ENCODE results near the gene NRG3. TPM values are rescaled to one million over a fixed set of nuclear protein-coding genes. Genes with fewer than 3 reads are reported as not detected.

NRG3 gene
- total and polyA plus RNA-seq, 8 donors, result 0.14 to 0.59 (median 0.25) TPM; not detected in 2

GRCh38 chr10:82396886-82397285, 521.9 kb downstream of the NRG3 start:
- no peak for TF ChIP-seq CTCF (IDR thresholded peaks at IDR 0.05)
- FAIRE-seq, result no peak
- H3K9me3 ChIP-seq, result no peaks in the 10 kb centered on the region

GRCh38 chr10:82397854-82398253, 522.9 kb downstream of the NRG3 start:
- ATAC-seq, result peak in 3 of 4 donors; percentile 19 to 45 (median 36)
- TF ChIP-seq CTCF (IDR thresholded peaks at IDR 0.05), result no peak
- H3K4me1 ChIP-seq, result peaks cover 0 to 5% (median 4%) of the 10 kb centered on the region in 3 donors

More at GRCh38 chr10:82396886-82397285, 521.9 kb downstream of the NRG3 start:
- Histone ChIP-seq H3K4me3 (no peak overlapping the region), H3K4me1 (peaks cover 5 to 9% (median 6%) of the 10 kb centered on the region in 3 donors), H3K27ac (no peak overlapping the region), H3K36me3 (no peaks in the 10 kb centered on the region), H3K27me3 (no peaks in the 10 kb centered on the region)
- intact Hi-C loops (cut with DNase I), result no loop called here
- no peak for DNase-seq
- no peak for ATAC-seq

GRCh38 chr10:82399850-82400249, 524.9 kb downstream of the NRG3 start:
- TF ChIP-seq CTCF (IDR thresholded peaks at IDR 0.05), result no peak
- Histone ChIP-seq H3K27me3 (no peaks in the 10 kb centered on the region), H3K36me3 (no peaks in the 10 kb centered on the region), H3K4me1 (peaks cover 0 to 4% (median 0%) of the 10 kb centered on the region in 3 donors), H3K9me3 (no peaks in the 10 kb centered on the region), H3K4me3 (no peak overlapping the region), H3K27ac (no peak overlapping the region)
- intact Hi-C loops (cut with DNase I), result no loop called here
- DNase-seq (no peak), FAIRE-seq (no peak), ATAC-seq (no peak)
- 28 to 50% methylated on average over 2 of the region's 2 CpGs for WGBS, 2 donors

More at GRCh38 chr10:82397854-82398253, 522.9 kb downstream of the NRG3 start:
- 29 to 38% methylated on average over 1 of the region's 1 CpG for WGBS, 2 donors
- DNase-seq (no peak), FAIRE-seq (no peak)
- no peaks in the 10 kb centered on the region for H3K9me3 ChIP-seq
- intact Hi-C loops (cut with DNase I), result no loop called here
- no peak overlapping the region for H3K27ac ChIP-seq
- no peaks in the 10 kb centered on the region for H3K36me3 ChIP-seq
- H3K4me3 ChIP-seq, result no peak overlapping the region
- no peaks in the 10 kb centered on the region for H3K27me3 ChIP-seq

- intact Hi-C loops (cut with DNase I), result no loop called here
- 76% methylated on average over 1 of the region's 1 CpG for WGBS, 2 donors
- Histone ChIP-seq H3K36me3 (no peaks in the 10 kb centered on the region), H3K4me1 (peaks cover 0 to 4% (median 0%) of the 10 kb centered on the region in 3 donors), H3K4me3 (no peak overlapping the region), H3K9me3 (no peaks in the 10 kb centered on the region), H3K27ac (no peak overlapping the region), H3K27me3 (no peaks in the 10 kb centered on the region)
- no peak for TF ChIP-seq CTCF (IDR thresholded peaks at IDR 0.05)
- FAIRE-seq (no peak), ATAC-seq (no peak), DNase-seq (no peak)
These were observed 525.8 kb downstream of the NRG3 start for GRCh38 chr10:82400841-82401240.

- WGBS, 2 donors, result 84 to 85% methylated on average over 4 of the region's 4 CpGs
- Histone ChIP-seq H3K27me3 (no peaks in the 10 kb centered on the region), H3K27ac (no peak overlapping the region), H3K4me3 (no peak overlapping the region), H3K9me3 (no peaks in the 10 kb centered on the region), H3K36me3 (no peaks in the 10 kb centered on the region), H3K4me1 (no peaks in the 10 kb centered on the region)
- DNase-seq (no peak), FAIRE-seq (no peak), ATAC-seq (no peak)
- intact Hi-C loops (cut with DNase I), result no loop called here
- TF ChIP-seq CTCF (IDR thresholded peaks at IDR 0.05), result no peak
These were observed 528.0 kb downstream of the NRG3 start for GRCh38 chr10:82402906-82403401.
